ENCODE results near the gene XXYLT1.

DNA sequence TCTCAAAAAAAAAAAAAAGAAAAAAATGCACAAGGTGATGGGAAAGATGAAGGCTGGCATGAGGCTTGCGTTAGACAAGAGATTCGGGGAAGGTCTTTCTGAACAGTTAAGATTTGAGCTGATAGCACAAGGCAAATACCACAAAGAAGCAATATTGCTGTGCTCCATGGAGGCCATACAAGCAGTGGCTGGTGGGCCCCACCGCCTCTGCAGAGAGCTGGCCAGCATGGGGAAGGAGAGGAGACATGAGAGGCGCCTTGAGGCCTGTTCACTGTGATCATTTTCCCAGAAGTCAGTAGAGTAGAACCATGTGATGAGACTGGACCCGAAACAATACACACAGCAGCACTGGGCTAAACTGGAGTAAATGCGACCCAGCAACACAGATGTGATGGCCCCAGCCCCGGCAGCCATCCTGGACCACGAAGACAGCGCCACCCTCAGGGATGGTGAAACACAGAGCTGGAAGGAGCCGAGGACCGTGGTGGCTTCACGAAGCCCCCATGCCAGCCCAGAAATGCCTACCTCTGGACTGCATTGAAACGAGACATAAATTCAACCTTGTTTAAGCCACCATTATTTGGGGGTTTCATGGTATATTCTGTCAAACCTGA, 5.5 kb downstream of the XXYLT1 start:
- TF ChIP-seq, protein P1, sequence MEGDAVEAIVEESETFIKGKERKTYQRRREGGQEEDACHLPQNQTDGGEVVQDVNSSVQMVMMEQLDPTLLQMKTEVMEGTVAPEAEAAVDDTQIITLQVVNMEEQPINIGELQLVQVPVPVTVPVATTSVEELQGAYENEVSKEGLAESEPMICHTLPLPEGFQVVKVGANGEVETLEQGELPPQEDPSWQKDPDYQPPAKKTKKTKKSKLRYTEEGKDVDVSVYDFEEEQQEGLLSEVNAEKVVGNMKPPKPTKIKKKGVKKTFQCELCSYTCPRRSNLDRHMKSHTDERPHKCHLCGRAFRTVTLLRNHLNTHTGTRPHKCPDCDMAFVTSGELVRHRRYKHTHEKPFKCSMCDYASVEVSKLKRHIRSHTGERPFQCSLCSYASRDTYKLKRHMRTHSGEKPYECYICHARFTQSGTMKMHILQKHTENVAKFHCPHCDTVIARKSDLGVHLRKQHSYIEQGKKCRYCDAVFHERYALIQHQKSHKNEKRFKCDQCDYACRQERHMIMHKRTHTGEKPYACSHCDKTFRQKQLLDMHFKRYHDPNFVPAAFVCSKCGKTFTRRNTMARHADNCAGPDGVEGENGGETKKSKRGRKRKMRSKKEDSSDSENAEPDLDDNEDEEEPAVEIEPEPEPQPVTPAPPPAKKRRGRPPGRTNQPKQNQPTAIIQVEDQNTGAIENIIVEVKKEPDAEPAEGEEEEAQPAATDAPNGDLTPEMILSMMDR (conservative IDR thresholded peaks at IDR 0.05; ENCODE audit: low read depth, low read length): no peak
- no peak for TF ChIP-seq EZH2 (IDR thresholded peaks at IDR 0.05; ENCODE audit: low read length, unreplicated experiment)
